ENCODE measurements around the gene NCAN. TPM values are rescaled to one million over a fixed set of nuclear protein-coding genes. Genes with fewer than 3 reads are reported as not detected.

Gene NCAN
- total RNA-seq, 1 donor from 2014 or later, result 0.17 TPM

GRCh38 chr19:19257137-19257536 is 45.4 kb downstream of the NCAN start:
- peaks cover 40% of the 10 kb centered on the region for H3K27me3 ChIP-seq (ENCODE audit: control insufficient read depth, insufficient read depth, low read length)
- TF ChIP-seq CTCF (IDR thresholded peaks at IDR 0.05; ENCODE audit: insufficient read depth, low read length, poor library complexity, severe bottlenecking), result no peak
- DNase-seq (ENCODE audit: low read depth), result no peak

GRCh38 chr19:19257836-19258588 is 46.3 kb downstream of the NCAN start:
- TF ChIP-seq CTCF (IDR thresholded peaks at IDR 0.05; ENCODE audit: insufficient read depth, low read length, poor library complexity, severe bottlenecking), result no peak
- H3K36me3 ChIP-seq (ENCODE audit: control insufficient read depth, insufficient read depth, low read length), result no peaks in the 10 kb centered on the region
- no peak overlapping the region for H3K4me3 ChIP-seq (ENCODE audit: low read depth, low read length)
- peaks cover 49% of the 10 kb centered on the region for H3K27me3 ChIP-seq (ENCODE audit: control insufficient read depth, insufficient read depth, low read length)
- DNase-seq (ENCODE audit: low read depth), result no peak

More at GRCh38 chr19:19257137-19257536, 45.4 kb downstream of the NCAN start:
- no peaks in the 10 kb centered on the region for H3K36me3 ChIP-seq (ENCODE audit: control insufficient read depth, insufficient read depth, low read length)
- no peak overlapping the region for H3K4me3 ChIP-seq (ENCODE audit: low read depth, low read length)

GRCh38 chr19:19258589-19259338 is 47.0 kb downstream of the NCAN start:
- no peaks in the 10 kb centered on the region for H3K36me3 ChIP-seq (ENCODE audit: control insufficient read depth, insufficient read depth, low read length)
- no peak for DNase-seq (ENCODE audit: low read depth)
- TF ChIP-seq CTCF (IDR thresholded peaks at IDR 0.05; ENCODE audit: insufficient read depth, low read length, poor library complexity, severe bottlenecking), result no peak
- H3K27me3 ChIP-seq (ENCODE audit: control insufficient read depth, insufficient read depth, low read length), result peaks cover 55% of the 10 kb centered on the region
- H3K4me3 ChIP-seq (ENCODE audit: low read depth, low read length), result no peak overlapping the region

GRCh38 chr19:19259741-19260140 is 48.0 kb downstream of the NCAN start:
- H3K27me3 ChIP-seq (ENCODE audit: control insufficient read depth, insufficient read depth, low read length), result peaks cover 58% of the 10 kb centered on the region
- no peak for TF ChIP-seq CTCF (IDR thresholded peaks at IDR 0.05; ENCODE audit: insufficient read depth, low read length, poor library complexity, severe bottlenecking)
- no peak for DNase-seq (ENCODE audit: low read depth)
- H3K36me3 ChIP-seq (ENCODE audit: control insufficient read depth, insufficient read depth, low read length), result no peaks in the 10 kb centered on the region
- H3K4me3 ChIP-seq (ENCODE audit: low read depth, low read length), result no peak overlapping the region

GRCh38 chr19:19260417-19261214 is 48.9 kb downstream of the NCAN start:
- H3K36me3 ChIP-seq (ENCODE audit: control insufficient read depth, insufficient read depth, low read length), result no peaks in the 10 kb centered on the region
- no peak overlapping the region for H3K4me3 ChIP-seq (ENCODE audit: low read depth, low read length)
- no peak for TF ChIP-seq CTCF (IDR thresholded peaks at IDR 0.05; ENCODE audit: insufficient read depth, low read length, poor library complexity, severe bottlenecking)
- no peak for DNase-seq (ENCODE audit: low read depth)
- H3K27me3 ChIP-seq (ENCODE audit: control insufficient read depth, insufficient read depth, low read length), result peaks cover 57% of the 10 kb centered on the region

Measured in kidney epithelial cell (primary cell).